AML-193 (cell line): Measurements from ENCODE around the gene PLEKHG4B.
"Not testable (repeated sequence)": the region's sequence is repeated elsewhere in the genome, so short reads cannot be mapped to it uniquely, and the experiment has no call there.

Source experiments
- DNase-seq, 2 experiments: peaks; one replicate each; lab custom pipeline; 2025; lab: John Stamatoyannopoulos, UW

PLEKHG4B gene

GRCh38 chr5:91556-92263 lies at the start of gene PLEKHG4B:
TSS of gene PLEKHG4B (plus strand) at chr5:92168. CDS start at chr5:92232, 64 bp downstream.
- DNase-seq, result no peak

GRCh38 chr5:42250-42649 lies 49.7 kb upstream of the PLEKHG4B start:
- no peak for DNase-seq

GRCh38 chr5:48192-48591 lies 43.8 kb upstream of the PLEKHG4B start:
- no peak for DNase-seq

- not testable (repeated sequence) for DNase-seq
Measured at GRCh38 chr5:49530-49929, 42.4 kb upstream of the PLEKHG4B start.

- DNase-seq, result no peak
Measured at GRCh38 chr5:49953-50544, 41.9 kb upstream of the PLEKHG4B start.

- DNase-seq, result no peak
Measured at GRCh38 chr5:50724-51499, 41.1 kb upstream of the PLEKHG4B start.

- DNase-seq, result no peak
Measured at GRCh38 chr5:51500-51823, 40.5 kb upstream of the PLEKHG4B start.

- DNase-seq, result no peak
Measured at GRCh38 chr5:53381-54174, 38.4 kb upstream of the PLEKHG4B start.

- no peak for DNase-seq
Measured at GRCh38 chr5:54175-54730, 37.7 kb upstream of the PLEKHG4B start.

- DNase-seq, result no peak
Measured at GRCh38 chr5:54876-55569, 36.9 kb upstream of the PLEKHG4B start.

- no peak for DNase-seq
Measured at GRCh38 chr5:56561-57290, 35.2 kb upstream of the PLEKHG4B start.

GRCh38 chr5:60250-60649 lies 31.7 kb upstream of the PLEKHG4B start:
- not testable (repeated sequence) for DNase-seq

- no peak for DNase-seq
Measured at GRCh38 chr5:70440-70839, 21.5 kb upstream of the PLEKHG4B start.

- not testable (repeated sequence) for DNase-seq
Measured at GRCh38 chr5:72316-73180, 19.4 kb upstream of the PLEKHG4B start.

GRCh38 chr5:73181-73447 lies 18.9 kb upstream of the PLEKHG4B start:
- not testable (repeated sequence) for DNase-seq

- no peak for DNase-seq
Measured at GRCh38 chr5:73768-74502, 18.0 kb upstream of the PLEKHG4B start.

GRCh38 chr5:74503-75109 lies 17.4 kb upstream of the PLEKHG4B start:
- no peak for DNase-seq

GRCh38 chr5:75331-76320 lies 16.3 kb upstream of the PLEKHG4B start:
- no peak for DNase-seq
